K562 (cell line): ENCODE results near the gene TPCN1. TPM values are rescaled to one million over a fixed set of nuclear protein-coding genes. Genes with fewer than 3 reads are reported as not detected.

Source experiments
- ATAC-seq: fragments of 200-7000 bp; cut with Tn5 transposase; 3 replicates; pipeline ENCODE4 v1.9.1; 2020; ENCODE audit warnings: moderate library complexity
- BruUV-seq: library from RNA; stranded (reverse); fragments of 400-500 nt; replicated peaks from 2 replicates; lab custom pipeline; 2021; lab: Mats Ljungman, UMichigan
- CTCF ChIA-PET: fragments of 300-600 bp; formaldehyde crosslinking; extraction: SDS; loops from one replicate; lab custom pipeline; 2021; ENCODE audit warnings: low intra/inter-chr PET ratio; lab: Yijun Ruan, JAX
- POLR2A ChIA-PET: fragments of 300-600, 350-650 bp; sonication (Branson Sonifier 250); formaldehyde crosslinking; extraction: SDS; loops from one replicate; lab custom pipeline; 2021; ENCODE audit warnings: antibody characterized with exemption, inconsistent platforms; lab: Yijun Ruan, JAX
- DNase-seq, 4 experiments: peaks; one replicate each; pipeline versions ENCODE4 v3.0.0 to v3.0.0-alpha.2; 2011 to 2018; ENCODE audit warnings: low spot score in 3 of 4, mixed read lengths in 3 of 4; ENCODE audit errors: extremely low read depth in 1 of 4
- FAIRE-seq: peaks from 2 replicates; lab custom pipeline; 2011; peaks lifted over from hg19 to GRCh38; lab: Jason Lieb, UNC
- H2AFZ ChIP-seq: 2 replicates; pipeline ENCODE4 v1.6.0; 2011; ENCODE audit warnings: low read depth, low read length, control low read depth, inconsistent platforms
- H3K27ac ChIP-seq: fragments of 200-600 bp; 3 replicates; pipeline ENCODE4 v1.8.0; 2011; ENCODE audit warnings: low read depth, mild to moderate bottlenecking, control low read depth, inconsistent platforms, low read length, moderate library complexity, mixed read lengths; ENCODE audit errors: extremely low read depth
- H3K27me3 ChIP-seq, 2 experiments: fragments of 300-600 bp in 1 of 2; 2 replicates in 1 of 2; 3 replicates in 1 of 2; pipeline versions ENCODE4 v1.6.0 to v1.8.0; 2011; ENCODE audit warnings: inconsistent platforms in 2 of 2, low read length in 2 of 2, mild to moderate bottlenecking in 1 of 2, mixed read lengths in 1 of 2, moderate library complexity in 1 of 2; ENCODE audit not compliant: control insufficient read depth in 2 of 2, insufficient read depth in 2 of 2
- H3K36me3 ChIP-seq: fragments of 300-600 bp; 3 replicates; pipeline ENCODE4 v1.8.0; 2011; ENCODE audit warnings: mild to moderate bottlenecking, low read length, inconsistent platforms; ENCODE audit not compliant: control insufficient read depth, insufficient read depth
- H3K4me1 ChIP-seq, 2 experiments: fragments of 200-600 bp in 1 of 2; replicated peaks in 1 of 2; 2 replicates in 1 of 2; 3 replicates in 1 of 2; pipeline versions ENCODE4 v1.5.1 to v1.8.0; 2011; ENCODE audit warnings: inconsistent platforms in 2 of 2, low read length in 2 of 2, mild to moderate bottlenecking in 1 of 2, mixed read lengths in 1 of 2, moderate library complexity in 1 of 2; ENCODE audit not compliant: control insufficient read depth in 2 of 2, insufficient read depth in 2 of 2
- H3K4me2 ChIP-seq: 2 replicates; pipeline ENCODE4 v1.6.1; 2011; ENCODE audit warnings: low read length, control low read depth, inconsistent platforms, mixed read lengths; ENCODE audit not compliant: insufficient read depth
- H3K4me3 ChIP-seq: fragments of 200-600 bp; sonication (generic), shearing (Covaris generic); 2 replicates; pipeline ENCODE4 v1.5.1; 2016; ENCODE audit warnings: control low read depth, inconsistent platforms
- H3K79me2 ChIP-seq: fragments of 200-600 bp; 3 replicates; pipeline ENCODE4 v1.8.0; 2011; ENCODE audit warnings: low read length, inconsistent platforms; ENCODE audit not compliant: control insufficient read depth, insufficient read depth
- H3K9ac ChIP-seq, 2 experiments: 2 replicates each; pipeline versions ENCODE4 v1.6.0 to v1.6.1; 2011; ENCODE audit warnings: low read depth in 2 of 2, low read length in 2 of 2, control low read depth in 1 of 2, inconsistent platforms in 1 of 2, mild to moderate bottlenecking in 1 of 2, mixed read lengths in 1 of 2; ENCODE audit not compliant: insufficient read depth in 1 of 2
- H3K9me1 ChIP-seq: one replicate; pipeline ENCODE4 v1.6.0; 2011; ENCODE audit warnings: inconsistent platforms, mild to moderate bottlenecking, low read length, moderate library complexity; ENCODE audit not compliant: control insufficient read depth, insufficient read depth
- H3K9me3 ChIP-seq: replicated peaks from 2 replicates; pipeline ENCODE4 v1.5.1; 2011; ENCODE audit warnings: low read depth, low read length, inconsistent platforms; ENCODE audit not compliant: control insufficient read depth, insufficient read depth
- H4K20me1 ChIP-seq: replicated peaks from 2 replicates; pipeline ENCODE4 v1.6.1; 2011; ENCODE audit warnings: low read length, inconsistent platforms, mixed read lengths; ENCODE audit not compliant: control insufficient read depth, insufficient read depth
- ASH1L ChIP-seq: fragments of 450-650 bp; IDR thresholded peaks from 2 replicates; pipeline ENCODE4 v1.6.1; 2018; ENCODE audit warnings: borderline replicate concordance, mild to moderate bottlenecking, low read depth; ENCODE audit not compliant: partially characterized antibody
- BHLHE40 ChIP-seq: IDR thresholded peaks from 2 replicates; pipeline ENCODE4 v1.6.1; 2011; ENCODE audit warnings: low read length, improper control_type of control experiment
- CBFA2T3 ChIP-seq: fragments of 450-650 bp; IDR thresholded peaks from 2 replicates; pipeline ENCODE4 v1.6.1; 2017
- EP400 ChIP-seq: fragments of 450-650 bp; IDR thresholded peaks from 2 replicates; pipeline ENCODE4 v1.6.1; 2017; ENCODE audit warnings: antibody characterized with exemption, mild to moderate bottlenecking, moderate library complexity
- FOS ChIP-seq: IDR thresholded peaks from 3 replicates; pipeline ENCODE4 v1.6.1; 2011; ENCODE audit not compliant: insufficient read length; ENCODE audit errors: extremely low read depth
- HMGXB4 ChIP-seq: sonication (generic); formaldehyde crosslinking; IDR thresholded peaks from 2 replicates; pipeline ENCODE4 v1.8.1; 2023; ENCODE audit warnings: mild to moderate bottlenecking, missing genetic modification reagents
- L3MBTL2 ChIP-seq: fragments of 450-650 bp; IDR thresholded peaks from 2 replicates; pipeline ENCODE4 v1.6.1; 2016; ENCODE audit warnings: mild to moderate bottlenecking, moderate library complexity
- MAX ChIP-seq: sonication (generic); formaldehyde crosslinking; IDR thresholded peaks from 2 replicates; pipeline ENCODE4 v1.9.0; 2022; ENCODE audit warnings: mild to moderate bottlenecking, missing genetic modification reagents
- REST ChIP-seq, 2 experiments: fragments of 450-650 bp; formaldehyde crosslinking in 1 of 2; IDR thresholded peaks; 2 replicates each; pipeline versions ENCODE4 v1.4.0 to v1.6.1; 2014 to 2020; ENCODE audit warnings: mild to moderate bottlenecking in 2 of 2, borderline replicate concordance in 1 of 2, low read depth in 1 of 2
- THRA ChIP-seq: fragments of 450-650 bp; IDR thresholded peaks from 2 replicates; pipeline ENCODE4 v1.6.1; 2017; ENCODE audit warnings: mild to moderate bottlenecking, moderate library complexity
- ZSCAN29 ChIP-seq: fragments of 450-650 bp; IDR thresholded peaks from 2 replicates; pipeline ENCODE4 v1.6.1; 2017
- WGBS: fragments of 100-300 bp; shearing (Covaris generic); methylation state at CpG from one replicate; pipeline ENCODE4 v1.1.6; 2016; ENCODE audit warnings: low coverage, mixed read lengths; ENCODE audit not compliant: insufficient coverage; ENCODE audit errors: missing lambda C conversion rate; 5-methylcytosine and 5-hydroxymethylcytosine counted together
- in situ Hi-C: fragments of 300-500 bp; cut with MboI; formaldehyde crosslinking; loops from 4 replicates; pipeline ENCODE4 v1.15.0; 2018; ENCODE audit warnings: inconsistent platforms, mixed read lengths
- intact Hi-C: fragments of 100-400 bp; cut with micrococcal nuclease; formaldehyde crosslinking; loops from 2 replicates; pipeline ENCODE4 v1.14.2; 2022
- polyA plus RNA-seq, 8 experiments: library from polyadenylated mRNA; depleted of rRNA in 4 of 8; stranded (reverse) in 5 of 8; unstranded in 3 of 8; fragments of >200 nt; fragmentation: Nextera tagmentation in 2 of 8; fragmentation: Illumina TruSeq in 1 of 8; extraction: Ambion mirVana in 2 of 8; extraction: Trizol in 1 of 8; gene quantifications; 2 replicates each; pipeline versions ENCODE4 v1.2.1 to v1.2.3, GENCODE V29; 2011 to 2014; ENCODE audit warnings: inconsistent platforms in 1 of 8, missing spikeins in 1 of 8
- total RNA-seq, 7 experiments: library from RNA; depleted of rRNA in 6 of 7; stranded (reverse); fragments of >200 nt in 6 of 7; fragmentation: Illumina TruSeq in 2 of 7; extraction: Trizol in 2 of 7; gene quantifications; 2 replicates each; pipeline versions ENCODE4 v1.2.1 to v1.2.3, GENCODE V29; 2011 to 2021; ENCODE audit warnings: low replicate concordance in 1 of 7

TPCN1 gene
- total and polyA plus RNA-seq, 9 of the 15 experiments (the other 6 are each of a cell fraction or from before 2014, with no cell fraction given) = 0.80 to 23.8 (median 7.4) TPM

GRCh38 chr12:113190761-113191160, 30.5 kb upstream of the TPCN1 start:
- H3K9ac ChIP-seq = no peak overlapping the region
- peak overlapping the region; percentile 15; the same call in 1 of the 3 replicates for H3K27ac ChIP-seq
- H3K4me2 ChIP-seq = peak overlapping the region; percentile 46; the same call in 1 of the 2 replicates
- CTCF ChIA-PET = no interaction called here
- POLR2A ChIA-PET = interaction anchor here (0.5 to 0.6 kb wide), 4 partner anchors 10 to 133 kb away, joined by 3 read pairs; no protein-coding TSS in a partner anchor
- H3K9me1 ChIP-seq = no peaks in the 10 kb centered on the region
- H3K4me3 ChIP-seq = no peak overlapping the region
- peaks cover 26 to 41% of the 10 kb centered on the region in 2 experiments for H3K4me1 ChIP-seq
- H3K79me2 ChIP-seq = peaks cover 23% of the 10 kb centered on the region
- no peaks in the 10 kb centered on the region for H3K27me3 ChIP-seq
- peak; percentile 99 for FAIRE-seq
- no TSS peak for BruUV-seq
- 38% methylated on average over 3 of the region's 4 CpGs for whole genome bisulfite sequencing
- DNase-seq = peak; percentile 73 to 91 (median 81)
- in situ Hi-C loops (loop anchor here (10.0 to 25.0 kb wide), 2 partner anchors 222 to 454 kb away; partner anchors contain the start of genes SDS and SDSL), intact Hi-C loops (no loop called here)
- no peaks in the 10 kb centered on the region for H4K20me1 ChIP-seq
- peak overlapping the region; percentile 25 for H2AFZ ChIP-seq
- ATAC-seq = peak; percentile 92
- H3K36me3 ChIP-seq = peaks cover 50% of the 10 kb centered on the region
- no peaks in the 10 kb centered on the region for H3K9me3 ChIP-seq
- TF ChIP-seq L3MBTL2 (peak; percentile 54; the same call in 1 of the 2 replicates), ZSCAN29 (no peak), ASH1L (peak; percentile 84), FOS (peak; percentile 91), EP400 (0 out of 2 replicates have a peak, but pooled peaks have one; percentile 44), HMGXB4 (CRISPR knock-in tag) (no peak), THRA (no peak), REST (IDR thresholded peaks at IDR 0.05; ENCODE audit: borderline replicate concordance) (peak; percentile 56), REST (CRISPR knock-in tag; IDR thresholded peaks at IDR 0.05; ENCODE audit: low read depth) (no peak), MAX (peak; percentile 12; the same call in 1 of the 2 replicates), BHLHE40 (peak; percentile 34; the same call in 1 of the 2 replicates), CBFA2T3 (peak; percentile 67)
